MG63 (cell line): Measurements from ENCODE around the gene DCLK1. TPM values are rescaled to one million over a fixed set of nuclear protein-coding genes. Genes with fewer than 3 reads are reported as not detected.

Experiments
- DNase-seq: peaks from one replicate; pipeline ENCODE4 v3.0.0-alpha.2; 2020
- H3K27me3 ChIP-seq: fragments of 250-450 bp; sonication (Bioruptor Pico); 2 replicates; pipeline ENCODE4 v1.5.1; 2020; ENCODE audit warnings: mild to moderate bottlenecking, moderate library complexity
- H3K36me3 ChIP-seq: fragments of 250-450 bp; sonication (Bioruptor Pico); 2 replicates; pipeline ENCODE4 v1.5.1; 2020; ENCODE audit warnings: mild to moderate bottlenecking, moderate library complexity
- H3K4me3 ChIP-seq: fragments of 250-450 bp; sonication (Bioruptor Pico); 2 replicates; pipeline ENCODE4 v1.5.1; 2020; ENCODE audit warnings: mild to moderate bottlenecking, moderate library complexity
- H3K9me3 ChIP-seq: fragments of 250-450 bp; sonication (Bioruptor Pico); 2 replicates; pipeline ENCODE4 v1.5.1; 2020; ENCODE audit warnings: mild to moderate bottlenecking, moderate library complexity
- total RNA-seq: library from RNA; depleted of rRNA; stranded (reverse); fragments of >200 nt; shearing (Covaris generic); gene quantifications from 2 replicates; pipeline ENCODE4 v1.2.3, GENCODE V29; 2014; ENCODE audit warnings: low replicate concordance

DCLK1 gene
- total RNA-seq, 1 experiment from 2014 or later, result 7.0 TPM

DNA sequence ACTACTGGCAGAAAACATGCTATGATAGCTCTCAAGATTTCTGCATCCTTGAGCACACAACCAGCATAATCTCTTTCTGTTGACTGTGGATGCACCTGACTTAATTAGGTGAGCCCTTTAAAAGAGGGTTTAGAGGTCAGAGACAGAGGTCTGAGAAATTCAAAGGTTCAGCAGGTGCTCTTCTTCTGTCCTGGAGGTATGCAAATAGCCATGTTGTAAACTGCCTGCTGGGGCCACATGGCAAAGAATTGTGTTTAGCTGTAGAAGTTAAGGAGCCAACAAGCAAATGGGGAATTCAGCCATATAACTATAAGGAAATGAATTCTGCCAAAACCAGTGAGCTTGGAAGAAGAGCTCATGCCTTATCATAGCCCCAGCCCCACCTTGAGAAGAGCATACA, 11.6 kb upstream of the DCLK1 start:
- H3K27me3 ChIP-seq, result no peaks in the 10 kb centered on the region
- DNase-seq, result no peak

DNA sequence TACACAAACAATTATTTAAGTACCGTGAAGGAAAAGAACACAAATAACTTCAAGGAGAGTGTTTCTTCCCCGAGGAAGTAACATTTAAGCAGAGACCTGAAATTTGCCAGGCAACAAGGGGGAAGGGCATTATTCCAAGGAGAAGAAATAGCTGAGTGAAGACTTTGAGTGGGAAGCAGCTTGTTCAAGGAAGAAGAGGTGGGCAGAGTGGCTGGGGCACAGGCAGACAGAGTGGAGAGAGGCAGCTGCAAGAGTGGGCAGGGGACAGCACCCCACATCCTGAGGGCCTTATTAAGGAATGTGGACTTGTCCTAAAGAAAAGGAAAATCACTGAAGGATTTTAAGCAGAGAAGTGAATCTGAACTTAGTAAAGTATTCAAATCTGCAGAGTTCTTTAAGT, 4.7 kb upstream of the DCLK1 start:
- Histone ChIP-seq H3K27me3 (no peaks in the 10 kb centered on the region), H3K4me3 (no peak overlapping the region), H3K9me3 (no peaks in the 10 kb centered on the region), H3K36me3 (no peaks in the 10 kb centered on the region)
- no peak for DNase-seq

More for the DNA sequence above, 11.6 kb upstream of the DCLK1 start:
- no peaks in the 10 kb centered on the region for H3K36me3 ChIP-seq
- no peaks in the 10 kb centered on the region for H3K9me3 ChIP-seq
- H3K4me3 ChIP-seq, result no peak overlapping the region

DNA sequence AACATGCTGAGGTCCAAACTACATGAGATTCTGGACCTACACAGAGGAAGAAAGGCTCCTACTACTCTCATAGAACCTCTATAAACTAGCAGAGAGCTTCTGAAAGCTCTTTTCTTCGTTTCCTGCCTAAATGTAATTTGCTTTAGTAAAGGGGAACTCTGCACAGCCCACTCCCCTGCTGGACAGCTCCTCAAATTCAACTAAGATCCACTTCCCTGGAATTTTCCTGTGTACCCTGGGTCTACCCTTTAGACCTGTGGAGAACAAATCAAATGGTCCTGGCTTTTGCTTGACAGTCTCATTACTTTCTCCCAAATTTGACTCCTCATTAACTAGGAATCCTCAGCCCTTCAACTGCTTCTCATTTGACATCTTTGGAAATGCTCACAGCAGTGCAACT, 3.5 kb upstream of the DCLK1 start:
- Histone ChIP-seq H3K36me3 (no peaks in the 10 kb centered on the region), H3K9me3 (no peaks in the 10 kb centered on the region), H3K27me3 (no peaks in the 10 kb centered on the region), H3K4me3 (no peak overlapping the region)
- DNase-seq, result no peak

DNA sequence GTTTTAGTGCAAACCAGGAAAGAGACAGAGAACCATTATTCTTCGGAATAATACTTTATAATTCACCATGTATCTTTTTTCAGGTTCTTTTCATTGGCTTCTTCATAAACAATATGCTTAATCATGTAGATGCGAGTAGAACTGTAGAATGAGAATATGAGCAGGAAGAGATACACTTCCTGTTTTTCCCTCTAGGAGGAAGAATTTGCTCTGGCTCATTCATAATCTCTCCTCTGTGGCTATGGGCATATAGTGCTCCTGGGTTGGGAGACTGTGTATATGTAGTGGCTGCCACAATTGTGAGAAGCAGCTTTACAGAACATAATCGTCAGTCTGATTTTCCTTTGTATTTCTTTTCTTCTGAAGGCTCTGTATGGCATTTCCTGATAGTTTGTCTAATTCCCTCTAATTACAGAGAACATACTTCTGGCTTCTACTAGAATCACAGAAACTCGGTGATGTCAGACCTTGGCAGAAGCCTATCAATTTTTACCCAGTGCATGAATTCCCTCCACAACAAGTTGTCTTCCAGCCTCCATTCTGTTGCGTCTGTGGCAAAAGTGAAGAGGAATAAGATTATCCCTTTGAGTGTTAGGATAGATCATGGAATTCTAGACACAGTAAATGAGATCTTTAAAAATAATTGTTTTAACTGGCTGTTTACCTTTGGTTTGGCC, 2.9 kb upstream of the DCLK1 start:
- no peak for DNase-seq
- no peaks in the 10 kb centered on the region for H3K9me3 ChIP-seq
- H3K27me3 ChIP-seq, result no peaks in the 10 kb centered on the region
- H3K4me3 ChIP-seq, result no peak overlapping the region
- H3K36me3 ChIP-seq, result no peaks in the 10 kb centered on the region

DNA sequence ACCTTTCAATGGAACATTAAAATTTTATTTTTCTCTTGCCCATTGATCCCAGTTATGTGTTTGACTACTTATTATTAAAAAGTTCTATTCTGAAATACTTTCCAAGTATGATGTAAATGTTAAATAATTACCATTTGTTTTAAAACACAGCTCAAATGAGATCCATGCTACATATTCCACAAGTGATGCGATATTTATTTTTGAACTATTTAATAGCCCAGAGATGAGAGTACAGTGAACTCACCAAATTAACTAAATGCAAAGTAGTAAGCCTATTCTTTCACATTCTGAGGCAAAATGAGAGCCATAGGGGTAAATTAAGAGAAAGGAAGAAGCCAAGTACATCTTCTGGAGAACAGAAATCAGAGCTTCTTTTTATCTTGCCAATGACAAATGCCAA, 1.2 kb upstream of the DCLK1 start:
- Histone ChIP-seq H3K9me3 (no peaks in the 10 kb centered on the region), H3K4me3 (no peak overlapping the region), H3K27me3 (no peaks in the 10 kb centered on the region), H3K36me3 (no peaks in the 10 kb centered on the region)
- no peak for DNase-seq

DNA sequence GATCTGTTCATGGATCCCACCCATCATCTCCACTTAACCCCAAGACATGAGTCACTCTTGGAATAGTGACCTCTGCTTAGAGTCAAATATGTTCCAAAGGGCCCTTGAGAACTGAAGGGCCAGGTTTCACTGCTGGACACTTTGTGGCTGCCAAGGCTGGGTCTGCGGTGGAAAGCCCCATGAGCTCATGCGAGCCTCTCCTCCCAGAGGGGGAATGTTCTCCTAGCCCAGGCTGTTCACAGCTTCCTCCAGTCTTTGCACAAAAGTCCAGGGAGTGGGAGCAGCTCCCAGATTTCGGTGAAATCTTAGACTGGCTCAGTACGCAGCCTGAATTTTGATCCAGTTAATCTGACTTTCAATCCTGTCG, 732 bp upstream of the DCLK1 start:
- peak; percentile 86 for DNase-seq
- H3K9me3 ChIP-seq, result no peaks in the 10 kb centered on the region
- no peaks in the 10 kb centered on the region for H3K36me3 ChIP-seq
- peak overlapping the region; percentile 53; the same call in 1 of the 2 replicates for H3K4me3 ChIP-seq
- no peaks in the 10 kb centered on the region for H3K27me3 ChIP-seq

DNA sequence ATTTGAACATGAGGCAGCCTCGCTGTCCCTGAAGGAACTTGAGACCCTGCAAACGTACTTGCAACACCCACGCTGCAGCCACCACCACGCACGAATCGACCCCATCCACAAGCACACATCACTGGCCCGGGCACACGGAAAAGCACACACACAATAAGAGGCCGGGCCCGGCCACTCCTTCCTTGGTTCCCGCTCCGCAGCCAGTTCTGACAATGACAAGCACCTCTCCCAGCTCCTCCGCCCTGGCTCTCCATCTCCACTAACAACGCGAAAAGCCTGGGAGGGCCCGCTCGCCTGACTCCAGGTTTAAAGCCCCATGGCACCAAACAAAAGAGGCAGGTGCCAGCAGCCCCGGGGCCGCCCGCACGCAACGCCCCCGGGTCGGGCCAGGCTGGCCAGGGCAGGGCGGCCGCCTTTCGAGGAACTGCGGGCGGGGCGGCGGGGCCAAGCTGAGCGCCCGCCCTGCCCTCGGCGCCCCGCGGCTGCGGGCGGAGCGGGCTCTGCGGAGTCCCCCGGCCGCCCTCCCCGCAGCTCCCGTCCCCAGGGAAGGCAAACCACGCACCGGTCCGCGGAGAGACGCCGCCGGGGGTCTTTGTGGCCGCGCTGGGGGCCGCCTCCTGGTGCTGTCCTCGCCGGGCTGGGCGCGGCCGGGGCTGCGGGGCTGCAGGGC, 495 bp downstream of the DCLK1 start:
- Histone ChIP-seq H3K9me3 (no peaks in the 10 kb centered on the region), H3K27me3 (no peaks in the 10 kb centered on the region)
- DNase-seq, result peak; percentile 54

DNA sequence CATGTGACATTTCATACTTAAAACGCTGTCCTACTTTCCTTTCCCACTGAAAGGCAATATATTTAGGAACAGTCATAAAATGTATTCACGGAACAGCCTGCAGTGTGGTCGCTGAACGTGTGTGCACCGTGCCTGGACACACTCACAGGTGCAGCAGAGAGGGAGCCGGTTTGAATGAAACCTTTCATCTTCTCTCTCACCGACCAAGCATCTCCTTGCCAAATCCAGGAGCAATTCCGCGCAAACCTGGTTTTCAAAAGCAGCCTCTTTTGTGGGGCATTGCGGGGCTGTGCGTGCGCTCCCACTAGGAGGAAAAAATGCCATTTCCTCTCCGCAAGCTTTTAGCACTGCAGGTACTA, 1.0 kb downstream of the DCLK1 start:
- no peaks in the 10 kb centered on the region for H3K9me3 ChIP-seq
- peak overlapping the region; percentile 53 for H3K4me3 ChIP-seq
- no peaks in the 10 kb centered on the region for H3K36me3 ChIP-seq
- no peaks in the 10 kb centered on the region for H3K27me3 ChIP-seq
- no peak for DNase-seq

More for the DNA sequence above, 495 bp downstream of the DCLK1 start:
- Histone ChIP-seq H3K36me3 (no peaks in the 10 kb centered on the region), H3K4me3 (peak overlapping the region; percentile 53)

DNA sequence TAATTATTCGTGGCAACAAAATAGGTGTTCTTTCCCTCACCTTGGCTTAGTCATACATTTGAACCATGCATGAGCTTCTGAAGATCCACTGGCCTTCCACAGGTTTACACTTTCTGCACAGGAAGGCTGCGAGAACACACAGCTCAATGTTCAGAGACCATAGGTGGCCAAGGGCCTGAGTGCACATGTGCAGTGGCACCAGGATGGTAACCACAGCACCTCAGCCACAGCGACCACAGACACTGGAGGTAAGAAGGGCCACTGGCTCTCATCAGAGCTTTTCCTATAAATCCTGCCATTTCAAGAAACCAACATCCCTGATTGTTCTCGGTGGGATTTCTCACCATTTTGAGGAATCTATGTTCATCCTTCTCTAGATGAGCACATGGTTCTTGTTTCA, 1.6 kb downstream of the DCLK1 start:
- Histone ChIP-seq H3K9me3 (no peaks in the 10 kb centered on the region), H3K27me3 (no peaks in the 10 kb centered on the region), H3K4me3 (no peak overlapping the region), H3K36me3 (no peaks in the 10 kb centered on the region)
- no peak for DNase-seq

DNA sequence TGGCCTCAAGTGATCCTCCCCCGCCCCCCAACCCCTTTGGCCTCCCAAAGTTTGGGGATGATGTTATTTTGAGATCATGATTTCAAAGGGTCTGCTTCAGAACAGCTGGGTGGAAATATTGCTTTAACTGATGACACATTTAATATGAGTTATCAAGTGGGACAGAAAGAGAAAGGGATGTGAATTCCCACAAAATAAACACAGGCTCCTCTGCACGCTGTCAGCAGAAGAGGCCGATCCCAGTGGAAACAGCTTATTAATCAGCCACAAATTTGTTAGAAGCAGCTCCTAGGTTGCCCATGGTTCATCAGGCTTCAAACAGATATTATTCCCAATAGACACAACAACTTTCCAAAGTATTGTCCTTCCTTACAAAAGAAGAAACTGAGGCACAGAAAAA, 4.7 kb downstream of the DCLK1 start:
- no peaks in the 10 kb centered on the region for H3K27me3 ChIP-seq
- DNase-seq, result no peak
- H3K36me3 ChIP-seq, result no peaks in the 10 kb centered on the region
- H3K9me3 ChIP-seq, result no peaks in the 10 kb centered on the region
- no peak overlapping the region for H3K4me3 ChIP-seq

DNA sequence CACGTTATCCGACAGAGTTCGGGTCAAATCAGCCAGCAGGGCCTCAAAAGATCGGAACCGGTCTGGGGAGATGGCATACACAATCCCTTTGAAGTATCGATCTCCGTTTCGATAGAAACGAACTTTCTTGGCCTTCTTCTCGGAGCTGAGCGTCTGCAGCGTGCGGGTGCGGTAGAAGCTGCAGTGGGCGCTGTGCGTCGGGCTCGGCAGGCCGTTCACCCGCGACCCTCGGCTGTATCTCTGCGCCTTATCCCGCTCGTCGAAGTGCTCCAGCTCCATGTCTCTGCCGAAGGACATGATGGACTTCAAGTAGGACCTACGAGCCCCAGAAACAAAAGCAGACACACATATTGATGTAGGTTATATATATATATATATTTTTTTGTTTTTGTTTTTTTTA, 5.3 kb downstream of the DCLK1 start:
- Histone ChIP-seq H3K36me3 (no peaks in the 10 kb centered on the region), H3K27me3 (no peaks in the 10 kb centered on the region), H3K4me3 (no peak overlapping the region), H3K9me3 (no peaks in the 10 kb centered on the region)
- DNase-seq, result no peak

DNA sequence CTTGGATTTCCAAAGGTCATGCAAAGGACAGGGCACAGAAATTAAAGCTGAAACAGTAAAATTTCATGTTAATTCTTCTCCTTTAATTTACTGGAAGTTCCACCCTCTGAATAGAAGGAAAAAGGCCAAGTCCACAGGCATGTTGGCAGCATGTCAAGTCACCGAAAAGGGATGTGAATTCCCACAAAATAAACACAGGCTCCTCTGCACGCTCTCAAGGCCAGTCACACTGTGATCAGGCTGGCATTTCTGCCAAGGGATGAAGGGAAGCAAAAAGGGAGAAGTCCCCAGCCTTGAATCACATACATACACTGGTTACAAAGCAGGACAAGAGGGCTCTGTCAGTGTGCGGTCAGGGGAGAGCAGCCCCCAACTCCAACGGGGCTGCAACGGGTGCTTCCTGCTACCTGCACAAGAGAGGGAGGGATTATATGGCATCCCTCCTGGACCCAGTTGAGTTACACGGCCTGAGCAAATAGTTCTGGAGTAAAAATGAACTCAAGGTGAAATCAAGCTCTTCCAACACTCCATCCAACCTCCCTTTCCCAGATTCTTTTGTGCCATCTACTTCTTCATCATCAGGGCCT, 6.9 kb downstream of the DCLK1 start:
- Histone ChIP-seq H3K27me3 (no peaks in the 10 kb centered on the region), H3K9me3 (no peaks in the 10 kb centered on the region), H3K36me3 (no peaks in the 10 kb centered on the region), H3K4me3 (no peak overlapping the region)
- DNase-seq, result peak; percentile 74

DNA sequence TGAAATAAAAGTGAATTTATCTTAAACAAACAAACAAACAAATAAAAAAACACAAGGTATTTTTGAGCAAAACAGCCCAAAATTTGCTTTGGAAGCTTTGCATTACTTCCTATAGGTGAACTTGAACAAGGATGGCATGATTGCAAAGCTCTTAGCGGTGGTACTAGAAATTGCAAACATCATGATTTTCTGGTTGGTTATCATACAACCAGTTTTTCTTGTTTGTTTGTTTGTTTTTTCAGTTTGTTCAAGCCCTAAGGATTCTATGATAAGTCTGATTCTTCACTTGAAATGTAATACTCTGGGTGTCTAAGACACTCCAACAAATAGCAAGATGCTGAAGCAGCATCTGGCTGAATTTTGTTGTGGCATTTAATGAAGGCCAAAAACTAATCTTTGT, 15.9 kb downstream of the DCLK1 start:
- no peak for DNase-seq
- Histone ChIP-seq H3K36me3 (no peaks in the 10 kb centered on the region), H3K4me3 (no peak overlapping the region), H3K9me3 (no peaks in the 10 kb centered on the region), H3K27me3 (no peaks in the 10 kb centered on the region)

DNA sequence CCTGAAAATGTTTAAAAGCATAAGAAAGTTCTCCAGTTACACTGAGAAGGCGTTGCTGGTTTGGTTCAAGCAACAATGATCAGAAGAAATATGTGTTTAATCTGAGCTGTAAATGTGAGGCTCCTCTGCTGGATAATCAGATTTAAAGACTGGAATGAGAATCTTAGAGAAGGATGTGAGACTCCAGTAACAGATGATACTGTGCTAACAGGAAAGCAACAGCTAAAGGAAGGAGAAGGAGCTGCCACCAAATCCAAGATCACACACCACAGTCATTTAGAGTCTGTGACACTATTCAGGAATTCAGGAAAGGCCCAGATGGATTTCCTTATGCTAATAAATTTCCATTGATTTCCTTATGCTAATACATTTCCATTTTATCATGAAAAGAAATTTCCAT, 16.9 kb downstream of the DCLK1 start:
- no peak for DNase-seq
- H3K4me3 ChIP-seq, result no peak overlapping the region
- no peaks in the 10 kb centered on the region for H3K9me3 ChIP-seq
- H3K36me3 ChIP-seq, result no peaks in the 10 kb centered on the region
- H3K27me3 ChIP-seq, result no peaks in the 10 kb centered on the region

DNA sequence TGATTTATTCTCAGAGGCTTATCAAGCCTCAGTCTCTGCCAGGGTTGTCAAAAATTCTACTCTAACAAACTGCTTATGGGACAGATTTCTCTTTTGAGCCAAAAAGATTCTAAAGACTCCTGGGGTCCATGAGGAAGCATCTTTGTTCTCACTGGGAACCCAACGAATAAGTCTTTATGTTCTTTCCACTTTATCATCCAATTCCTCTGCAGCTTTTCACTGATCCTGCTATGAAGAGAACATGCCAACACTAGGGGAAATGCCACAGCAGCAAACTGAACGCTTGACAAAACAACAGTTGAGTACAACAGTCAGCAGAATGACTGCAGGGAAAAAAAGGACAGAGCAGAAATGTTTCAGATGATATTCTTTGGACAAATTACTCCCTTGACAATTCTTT, 22.2 kb downstream of the DCLK1 start:
- no peak overlapping the region for H3K4me3 ChIP-seq
- no peak for DNase-seq
- H3K27me3 ChIP-seq, result no peaks in the 10 kb centered on the region
- no peaks in the 10 kb centered on the region for H3K9me3 ChIP-seq
- no peaks in the 10 kb centered on the region for H3K36me3 ChIP-seq

DNA sequence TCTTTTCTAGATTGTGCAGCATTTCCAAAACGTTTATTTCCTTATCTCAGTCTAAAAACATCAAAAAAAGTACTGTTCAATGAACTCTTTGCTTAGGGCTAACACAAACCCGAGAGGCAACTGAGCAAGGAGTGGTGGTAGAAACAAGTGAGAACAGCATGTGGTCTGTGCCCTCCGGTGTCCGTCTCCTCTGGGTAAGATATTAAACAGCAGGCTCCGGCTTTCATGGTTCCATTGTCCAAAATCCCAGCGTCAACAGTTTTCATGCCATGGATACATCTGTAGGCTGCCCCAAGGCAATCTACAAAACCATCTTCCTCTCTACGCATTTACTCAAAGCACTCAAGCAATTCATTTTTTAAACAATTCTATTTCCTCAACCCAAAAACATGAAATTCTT, 22.8 kb downstream of the DCLK1 start:
- H3K27me3 ChIP-seq, result no peaks in the 10 kb centered on the region
- H3K36me3 ChIP-seq, result no peaks in the 10 kb centered on the region
- no peaks in the 10 kb centered on the region for H3K9me3 ChIP-seq
- H3K4me3 ChIP-seq, result no peak overlapping the region
- DNase-seq, result no peak

DNA sequence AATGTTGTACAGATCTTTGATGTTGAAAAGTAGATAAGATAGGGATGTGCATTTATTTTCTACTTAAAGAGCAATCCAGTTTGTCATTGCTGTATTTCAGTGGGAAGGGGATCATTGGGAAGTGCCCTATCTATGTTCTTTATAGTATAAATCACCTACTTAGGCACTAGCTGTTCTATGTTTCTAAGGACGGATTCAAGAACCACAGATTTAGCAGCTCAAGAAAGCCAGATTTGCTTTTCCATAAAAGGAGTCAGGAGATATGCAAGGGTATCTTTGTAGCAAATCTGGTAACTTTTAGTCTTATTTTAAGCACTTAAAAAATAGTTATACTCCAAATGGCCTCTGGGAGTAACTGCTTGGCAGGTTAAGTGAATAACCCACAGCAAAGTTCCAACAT, 23.7 kb downstream of the DCLK1 start:
- DNase-seq, result no peak
- H3K9me3 ChIP-seq, result no peaks in the 10 kb centered on the region
- H3K4me3 ChIP-seq, result no peak overlapping the region
- no peaks in the 10 kb centered on the region for H3K27me3 ChIP-seq
- H3K36me3 ChIP-seq, result no peaks in the 10 kb centered on the region

DNA sequence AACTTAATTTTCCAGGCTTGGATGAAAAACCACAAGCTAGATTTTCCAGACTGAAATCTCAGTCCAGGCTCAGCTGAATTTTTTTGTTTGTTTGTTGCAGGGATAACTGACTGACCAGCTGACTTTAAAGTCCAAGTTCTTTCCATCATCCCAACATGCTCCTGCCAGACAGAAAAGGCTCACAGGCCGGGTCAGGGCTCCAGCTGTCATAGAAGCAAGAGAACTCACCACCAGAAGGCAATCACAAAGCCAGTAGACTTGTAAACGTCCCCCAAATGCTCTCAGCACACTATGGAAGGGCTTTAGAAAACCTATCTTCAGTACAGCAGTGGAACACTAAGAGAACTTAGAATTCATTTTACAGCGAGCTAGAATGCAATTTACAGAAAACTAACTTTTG, 25.5 kb downstream of the DCLK1 start:
- DNase-seq, result no peak
- Histone ChIP-seq H3K36me3 (no peaks in the 10 kb centered on the region), H3K9me3 (no peaks in the 10 kb centered on the region), H3K27me3 (no peaks in the 10 kb centered on the region), H3K4me3 (no peak overlapping the region)
